ENCODE measurements around the gene TFPT. TPM values are rescaled to one million over a fixed set of nuclear protein-coding genes. Genes with fewer than 3 reads are reported as not detected.

Gene TFPT
- total RNA-seq, 4 donors from 2014 or later: 7.7 to 17.9 (median 13.5) TPM

- 44 to 75% methylated on average over 11 to 19 of the region's 22 CpGs for WGBS, 2 donors
- Histone ChIP-seq H3K4me3 (replicated peaks in 1 of 3) (peak overlapping the region in 1 of 3 donors; percentile 1), H3K4me1 (peaks cover 5 to 8% of the 10 kb centered on the region in 2 donors), H3K9me3 (no peaks in the 10 kb centered on the region), H3K36me3 (no peaks in the 10 kb centered on the region), H3K27me3 (peaks cover 4% of the 10 kb centered on the region), H3K27ac (no peak overlapping the region)
- intact Hi-C loops (cut with DNase I): no loop called here
- no peak for TF ChIP-seq CTCF (IDR thresholded peaks at IDR 0.05)
- no peak for TF ChIP-seq POLR2A (IDR thresholded peaks at IDR 0.05)
- no peak for DNase-seq
These were observed 20.2 kb downstream of the TFPT start for GRCh38 chr19:54095136-54095858.

GRCh38 chr19:54094426-54095000 is 20.9 kb downstream of the TFPT start:
- Histone ChIP-seq H3K4me3 (replicated peaks in 1 of 3) (no peak overlapping the region), H3K9me3 (no peaks in the 10 kb centered on the region), H3K27me3 (peaks cover 4% of the 10 kb centered on the region), H3K36me3 (no peaks in the 10 kb centered on the region), H3K4me1 (peaks cover 5 to 8% of the 10 kb centered on the region in 2 donors), H3K27ac (no peak overlapping the region)
- TF ChIP-seq POLR2A (IDR thresholded peaks at IDR 0.05) (no peak), CTCF (IDR thresholded peaks at IDR 0.05) (no peak)
- intact Hi-C loops (cut with DNase I): no loop called here
- no peak for DNase-seq
- 83 to 86% methylated on average over 17 of the region's 17 CpGs for WGBS, 2 donors

- Histone ChIP-seq H3K4me3 (replicated peaks in 1 of 3) (no peak overlapping the region), H3K4me1 (no peaks in the 10 kb centered on the region), H3K27ac (no peak overlapping the region), H3K9me3 (no peaks in the 10 kb centered on the region), H3K27me3 (no peaks in the 10 kb centered on the region), H3K36me3 (no peaks in the 10 kb centered on the region)
- TF ChIP-seq POLR2A (IDR thresholded peaks at IDR 0.05) (no peak), CTCF (IDR thresholded peaks at IDR 0.05) (no peak)
- intact Hi-C loops (cut with DNase I): no loop called here
- 90 to 91% methylated on average over 3 of the region's 3 CpGs for WGBS, 2 donors
- DNase-seq: no peak
These were observed 31.0 kb downstream of the TFPT start for GRCh38 chr19:54084410-54084809.

- Histone ChIP-seq H3K27me3 (no peaks in the 10 kb centered on the region), H3K9me3 (no peaks in the 10 kb centered on the region), H3K4me1 (no peaks in the 10 kb centered on the region), H3K4me3 (replicated peaks in 1 of 3) (no peak within 1 kb of the TSS), H3K27ac (no peak within 1 kb of the TSS), H3K36me3 (no peaks in the 10 kb centered on the region)
- WGBS, 2 donors: 75 to 83% methylated on average over 7 of the region's 7 CpGs
- DNase-seq: no peak
- intact Hi-C loops (cut with DNase I): no loop called here
- TF ChIP-seq POLR2A (IDR thresholded peaks at IDR 0.05): no peak
- no peak for TF ChIP-seq CTCF (IDR thresholded peaks at IDR 0.05)
These were observed 34.4 kb downstream of the TFPT start, which contains the start of gene TARM1 for GRCh38 chr19:54081032-54081431. TSS of gene TARM1 (minus strand) at chr19:54081365. CDS start at chr19:54081340, 25 bp downstream.

GRCh38 chr19:54077334-54077733 is 38.1 kb downstream of the TFPT start:
- DNase-seq: no peak
- Histone ChIP-seq H3K4me3 (replicated peaks in 1 of 3) (no peak overlapping the region), H3K27ac (no peak overlapping the region), H3K9me3 (no peaks in the 10 kb centered on the region), H3K4me1 (no peaks in the 10 kb centered on the region), H3K36me3 (no peaks in the 10 kb centered on the region), H3K27me3 (no peaks in the 10 kb centered on the region)
- no peak for TF ChIP-seq CTCF (IDR thresholded peaks at IDR 0.05)
- TF ChIP-seq POLR2A (IDR thresholded peaks at IDR 0.05): no peak
- 82 to 86% methylated on average over 5 of the region's 5 CpGs for WGBS, 2 donors
- intact Hi-C loops (cut with DNase I): no loop called here
